NB4 (cell line): Measurements from ENCODE around the gene ZDHHC16.

Source experiments
- MYC ChIP-seq: IDR thresholded peaks from 2 replicates; pipeline ENCODE4 v1.6.1; 2011; ENCODE audit warnings: low read depth, low read length
- POLR2A ChIP-seq: IDR thresholded peaks from 2 replicates; pipeline ENCODE4 v1.6.1; 2011; ENCODE audit warnings: mild to moderate bottlenecking; ENCODE audit not compliant: insufficient read length; ENCODE audit errors: extremely low read depth
- TF ChIP-seq, protein P1 (sequence below): IDR thresholded peaks from one replicate; pipeline ENCODE4 v1.5.1; 2012; ENCODE audit warnings: low read depth, low read length

DNA sequence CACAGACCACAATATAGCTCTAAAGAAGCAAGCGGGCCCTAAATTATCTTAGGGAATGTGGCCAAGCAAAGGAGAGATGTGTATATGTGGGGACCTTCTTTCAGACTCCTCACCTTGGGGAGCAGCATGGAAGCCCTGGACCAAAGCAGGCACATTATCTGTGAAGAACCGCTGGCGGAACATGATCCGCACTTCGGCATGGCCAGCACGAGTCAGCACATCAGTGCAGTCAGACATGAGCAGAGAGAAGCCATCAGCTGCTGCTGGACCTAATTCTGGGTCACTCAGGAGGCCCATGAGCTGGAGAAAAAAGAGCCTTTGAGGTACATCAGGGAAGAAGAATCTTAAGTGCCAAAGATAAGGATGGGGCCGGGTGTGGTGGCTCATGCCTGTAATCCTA lies 14.0 kb downstream of the ZDHHC16 start:
- TF ChIP-seq, protein P1, sequence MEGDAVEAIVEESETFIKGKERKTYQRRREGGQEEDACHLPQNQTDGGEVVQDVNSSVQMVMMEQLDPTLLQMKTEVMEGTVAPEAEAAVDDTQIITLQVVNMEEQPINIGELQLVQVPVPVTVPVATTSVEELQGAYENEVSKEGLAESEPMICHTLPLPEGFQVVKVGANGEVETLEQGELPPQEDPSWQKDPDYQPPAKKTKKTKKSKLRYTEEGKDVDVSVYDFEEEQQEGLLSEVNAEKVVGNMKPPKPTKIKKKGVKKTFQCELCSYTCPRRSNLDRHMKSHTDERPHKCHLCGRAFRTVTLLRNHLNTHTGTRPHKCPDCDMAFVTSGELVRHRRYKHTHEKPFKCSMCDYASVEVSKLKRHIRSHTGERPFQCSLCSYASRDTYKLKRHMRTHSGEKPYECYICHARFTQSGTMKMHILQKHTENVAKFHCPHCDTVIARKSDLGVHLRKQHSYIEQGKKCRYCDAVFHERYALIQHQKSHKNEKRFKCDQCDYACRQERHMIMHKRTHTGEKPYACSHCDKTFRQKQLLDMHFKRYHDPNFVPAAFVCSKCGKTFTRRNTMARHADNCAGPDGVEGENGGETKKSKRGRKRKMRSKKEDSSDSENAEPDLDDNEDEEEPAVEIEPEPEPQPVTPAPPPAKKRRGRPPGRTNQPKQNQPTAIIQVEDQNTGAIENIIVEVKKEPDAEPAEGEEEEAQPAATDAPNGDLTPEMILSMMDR, result no peak
- TF ChIP-seq MYC (no peak), POLR2A (no peak)
